Large intestine (tissue), 3 donors: Measurements from ENCODE around the gene FLNC. TPM values are rescaled to one million over a fixed set of nuclear protein-coding genes. Genes with fewer than 3 reads are reported as not detected.

Experiments used
- DNase-seq, 2 donors: peaks; one replicate each; pipeline versions ENCODE4 v3.0.0 to v3.0.0-alpha.2; 2013
- H3K27ac ChIP-seq: one replicate; pipeline ENCODE4 v1.5.1; 2013; ENCODE audit warnings: low read length
- H3K27me3 ChIP-seq: 2 replicates; pipeline ENCODE4 v1.6.1; 2013; ENCODE audit warnings: low read length; ENCODE audit not compliant: control insufficient read depth, insufficient read depth
- H3K36me3 ChIP-seq: 2 replicates; pipeline ENCODE4 v1.6.1; 2013; ENCODE audit warnings: low read length; ENCODE audit not compliant: control insufficient read depth, insufficient read depth
- H3K4me1 ChIP-seq: one replicate; pipeline ENCODE4 v1.6.1; 2013; ENCODE audit warnings: low read length; ENCODE audit not compliant: control insufficient read depth, insufficient read depth
- H3K4me3 ChIP-seq: one replicate; pipeline ENCODE4 v1.5.1; 2013; ENCODE audit warnings: low read length
- H3K9me3 ChIP-seq: one replicate; pipeline ENCODE4 v1.6.1; 2013; ENCODE audit warnings: mild to moderate bottlenecking, low read depth, low read length, moderate library complexity; ENCODE audit not compliant: control insufficient read depth
- WGBS: methylation state at CpG from one replicate; pipeline ENCODE4 v1.1.5; 2013; ENCODE audit warnings: low lambda C conversion rate; ENCODE audit not compliant: insufficient coverage; 5-methylcytosine and 5-hydroxymethylcytosine counted together
- polyA plus RNA-seq: library from polyadenylated mRNA; unstranded; fragments of 120-200 nt; gene quantifications from one replicate; pipeline ENCODE4 v1.2.1, GENCODE V29; 2013

Gene FLNC
- polyA plus RNA-seq, 1 donor, result 53.3 TPM

- Histone ChIP-seq H3K4me1 (peaks cover 7% of the 10 kb centered on the region), H3K36me3 (no peaks in the 10 kb centered on the region), H3K4me3 (no peak overlapping the region), H3K27ac (no peak overlapping the region), H3K9me3 (no peaks in the 10 kb centered on the region), H3K27me3 (peaks cover 42% of the 10 kb centered on the region)
- no CpG with 5 or more reads among the region's 19 CpGs for WGBS
- DNase-seq, result no peak
These were observed 76.8 kb downstream of the FLNC start for GRCh38 chr7:128906766-128907559.

Other genes starting within 250 kb of the FLNC start
- 1.6 TPM for gene GARIN1A, start 158.1 kb upstream of the FLNC start, polyA plus RNA-seq
- gene CALU, start 91.0 kb upstream of the FLNC start, polyA plus RNA-seq, result 92.5 TPM
- gene OPN1SW, start 54.6 kb upstream of the FLNC start, polyA plus RNA-seq, result 0.18 TPM
- 11.3 TPM for gene CCDC136, start 38.4 kb upstream of the FLNC start, polyA plus RNA-seq
- 193 TPM for gene ATP6V1F, start 32.5 kb downstream of the FLNC start, polyA plus RNA-seq
- gene KCP, start 80.3 kb downstream of the FLNC start, polyA plus RNA-seq, result 1.3 TPM
- gene IRF5, start 107.5 kb downstream of the FLNC start, polyA plus RNA-seq, result 5.5 TPM
- 32.1 TPM for gene TNPO3, start 224.7 kb downstream of the FLNC start, polyA plus RNA-seq